H1 (cell line): ENCODE data around the gene NECTIN1. TPM values are rescaled to one million over a fixed set of nuclear protein-coding genes. Genes with fewer than 3 reads are reported as not detected.

Experiments
- BCL11A ChIP-seq, 2 experiments: IDR thresholded peaks; one replicate each; pipeline ENCODE4 v1.6.1; 2011; ENCODE audit warnings: low read depth in 2 of 2, low read length in 2 of 2, mild to moderate bottlenecking in 2 of 2
- CBX8 ChIP-seq: fragments of 300-800, 300-1000 bp; sonication (generic); IDR thresholded peaks from 2 replicates; pipeline ENCODE4 v1.7.1; 2016; ENCODE audit warnings: low read depth, low read length, borderline replicate concordance
- CHD2 ChIP-seq: IDR thresholded peaks from 2 replicates; pipeline ENCODE4 v1.6.1; 2012; ENCODE audit warnings: low read length, improper control_type of control experiment
- KDM4A ChIP-seq: IDR thresholded peaks from one replicate; pipeline ENCODE4 v1.7.1; 2012; ENCODE audit warnings: low read depth, mild to moderate bottlenecking, moderate library complexity, low read length, inconsistent platforms; ENCODE audit not compliant: severe bottlenecking
- RXRA ChIP-seq: IDR thresholded peaks from 2 replicates; pipeline ENCODE4 v1.6.1; 2011; ENCODE audit warnings: low read depth, mild to moderate bottlenecking, low read length, moderate library complexity; ENCODE audit not compliant: insufficient read depth
- TCF12 ChIP-seq: IDR thresholded peaks from 2 replicates; pipeline ENCODE4 v1.6.1; 2011; ENCODE audit warnings: low read depth, mild to moderate bottlenecking, low read length
- polyA plus RNA-seq, 7 experiments: library from polyadenylated mRNA; depleted of rRNA in 3 of 7; stranded (reverse) in 5 of 7; unstranded in 2 of 7; fragments of >200 nt in 5 of 7; fragments of 200-250 nt in 2 of 7; gene quantifications; 1 replicate in 5 of 7; 2 replicates in 1 of 7; 4 replicates in 1 of 7; pipeline versions ENCODE4 v1.2.1 to v1.2.3, GENCODE V29; 2011 to 2013; ENCODE audit warnings: missing spikeins in 2 of 7, mixed read lengths in 2 of 7
- total RNA-seq: library from RNA; stranded (reverse); fragmentation: NEBNext Ultra II Directional; extraction: Animal tissue kit (Norgen Biotek cat#: 25700); gene quantifications from 2 replicates; pipeline ENCODE4 v1.2.1, GENCODE V29; 2021
- TF ChIP-seq, protein P1 (sequence below): IDR thresholded peaks from 2 replicates; pipeline ENCODE4 v1.6.1; 2011; ENCODE audit warnings: low read depth, mild to moderate bottlenecking, low read length; ENCODE audit not compliant: insufficient read depth

Gene NECTIN1
- total and polyA plus RNA-seq, 2 of the 8 experiments (the other 6 are each of a cell fraction or from before 2014, with no cell fraction given): 43.2 to 97.7 TPM

GRCh38 chr11:119627286-119627685 lies 101.7 kb downstream of the NECTIN1 start (continued):
- TF ChIP-seq BCL11A (IDR thresholded peaks at IDR 0.05; ENCODE audit: low read depth in 2 of 2, low read length in 2 of 2): no peak
- no peak for TF ChIP-seq KDM4A
- no peak for TF ChIP-seq TCF12
- TF ChIP-seq, protein P1, sequence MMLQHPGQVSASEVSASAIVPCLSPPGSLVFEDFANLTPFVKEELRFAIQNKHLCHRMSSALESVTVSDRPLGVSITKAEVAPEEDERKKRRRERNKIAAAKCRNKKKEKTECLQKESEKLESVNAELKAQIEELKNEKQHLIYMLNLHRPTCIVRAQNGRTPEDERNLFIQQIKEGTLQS: no peak
- no peak for TF ChIP-seq CBX8
- TF ChIP-seq CHD2: no peak
- TF ChIP-seq RXRA: no peak
